Adrenal gland (tissue), 12 donors: ENCODE results near the gene ACTL7A. TPM values are rescaled to one million over a fixed set of nuclear protein-coding genes. Genes with fewer than 3 reads are reported as not detected.

Experiments
- DNase-seq, 7 donors: peaks; one replicate each; pipeline ENCODE4 v3.0.0-alpha.2; 2019 to 2020
- H3K27ac ChIP-seq, 5 donors: fragments of 200-600 bp; sonication (generic) in 4 of 5; 1 replicate in 3 of 5; 2 replicates in 2 of 5; pipeline versions ENCODE4 v1.5.1 to v1.8.0; 2016 to 2020; ENCODE audit warnings: mild to moderate bottlenecking in 1 of 5
- H3K27me3 ChIP-seq: fragments of 200-600 bp; 2 replicates; pipeline ENCODE4 v1.8.0; 2021
- H3K36me3 ChIP-seq, 2 donors: fragments of 200-600 bp; replicated peaks in 1 of 2; 1 replicate in 1 of 2; 2 replicates in 1 of 2; pipeline versions ENCODE4 v1.5.1 to v1.8.0; 2018 to 2022
- H3K4me1 ChIP-seq, 2 donors: fragments of 200-600 bp; replicated peaks in 1 of 2; 1 replicate in 1 of 2; 2 replicates in 1 of 2; pipeline versions ENCODE4 v1.5.1 to v1.8.0; 2018 to 2021
- H3K4me3 ChIP-seq, 4 donors: fragments of 200-600 bp; sonication (generic) in 3 of 4; one replicate each; pipeline ENCODE4 v1.5.1; 2016 to 2018
- H3K9me3 ChIP-seq, 3 donors: fragments of 200-600 bp; sonication (generic) in 1 of 3; replicated peaks in 1 of 3; 1 replicate in 2 of 3; 2 replicates in 1 of 3; pipeline versions ENCODE4 v1.5.1 to v1.8.0; 2016 to 2021
- CTCF ChIP-seq, 6 experiments: fragments of 450-650 bp in 4 of 6; fragments of 200-600 bp in 2 of 6; sonication (generic) in 1 of 6; IDR thresholded peaks; 1 replicate in 5 of 6; 2 replicates in 1 of 6; pipeline versions ENCODE4 v1.5.1 to v1.8.0; 2016 to 2021; ENCODE audit warnings: antibody characterized with exemption in 6 of 6, mild to moderate bottlenecking in 2 of 6, moderate library complexity in 1 of 6
- POLR2A ChIP-seq, 2 donors: fragments of 450-650 bp; IDR thresholded peaks; one replicate each; pipeline ENCODE4 v1.6.1; 2017; ENCODE audit warnings: antibody characterized with exemption in 2 of 2, mild to moderate bottlenecking in 2 of 2, moderate library complexity in 1 of 2
- WGBS, 4 donors: extraction: QIAGEN DNeasy Blood & Tissue Kit in 2 of 4; methylation state at CpG; one replicate each; pipeline versions ENCODE4 v1.1.5 to v1.1.7; 2013 to 2017; 5-methylcytosine and 5-hydroxymethylcytosine counted together
- intact Hi-C, 2 donors: fragments of 100-400 bp; cut with DNase I; formaldehyde crosslinking; loops; one replicate each; pipeline versions ENCODE4 v1.14.1 to v1.15.0; 2022 to 2023
- polyA plus RNA-seq, 3 donors: library from polyadenylated mRNA; stranded (reverse); fragments of 200-250 nt in 2 of 3; fragments of 350-450 nt in 1 of 3; fragmentation: Illumina TruSeq in 1 of 3; extraction: RNeasy Lipid Tissue Mini Kit (QIAGEN cat#74804) in 1 of 3; gene quantifications; one replicate each; pipeline ENCODE4 v1.2.3, GENCODE V29; 2013 to 2014
- total RNA-seq, 9 donors: library from RNA; depleted of rRNA in 4 of 9; stranded (reverse); fragments of >200 nt in 4 of 9; fragments of 120-200 nt in 1 of 9; fragmentation: NEBNext Ultra II Directional in 1 of 9; extraction: Animal tissue kit (Norgen Biotek cat#: 25700) in 1 of 9; gene quantifications; one replicate each; pipeline versions ENCODE4 v1.1.0 to v1.2.4, GENCODE V29; 2013 to 2023
- donor health status: healthy with polysubstance abuse.
- donor health status: Bipolar disorder and iron deficiency.
- donor health status: DM: yes; HTN: yes; CAD: no.
- donor health status: DM: no; HTN: no; CAD: no.
- donor health status: DM: no; HTN: no; CAD: no.
- donor health status: DM: yes; HTN: yes; CAD: no.

The ACTL7A gene
- total and polyA plus RNA-seq, 12 donors = not detected

DNA sequence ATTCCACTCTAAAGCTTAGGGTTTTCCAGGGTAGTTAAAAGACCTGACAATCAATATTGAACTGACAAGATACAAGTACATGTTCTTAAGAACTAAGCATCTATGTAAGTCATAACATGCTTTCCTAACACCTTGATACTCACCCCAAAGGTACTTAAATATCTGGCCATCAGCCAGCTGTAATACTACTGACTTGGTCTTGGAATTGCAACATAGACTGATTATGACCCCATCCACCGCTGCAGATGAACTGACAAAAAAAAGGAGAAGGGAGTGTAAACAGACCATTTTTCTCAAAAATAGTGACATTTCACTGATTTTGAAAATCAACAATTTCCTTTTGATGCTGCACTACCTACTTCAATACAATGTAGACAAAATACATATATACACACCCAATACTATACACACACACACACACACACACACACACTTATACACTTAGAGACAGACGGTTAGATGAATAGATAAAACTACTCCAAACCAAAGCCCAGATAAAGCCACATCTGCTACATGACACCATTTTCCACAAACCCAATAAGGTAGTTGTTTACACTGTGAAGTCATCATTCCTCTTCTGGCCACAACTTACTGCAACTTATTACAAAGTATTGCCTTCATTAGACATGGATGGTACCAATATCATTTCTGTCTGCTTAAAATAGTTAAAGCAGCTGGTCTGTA lies 41.5 kb downstream of the ACTL7A start:
- 84 to 96% (median 86%) methylated on average over 2 of the region's 2 CpGs for WGBS, 4 donors
- intact Hi-C loops = no loop called here
- no peaks in the 10 kb centered on the region for H3K27me3 ChIP-seq
- H3K27ac ChIP-seq = no peak overlapping the region
- no peak for DNase-seq
- H3K9me3 ChIP-seq = no peaks in the 10 kb centered on the region
- H3K4me1 ChIP-seq = no peaks in the 10 kb centered on the region
- TF ChIP-seq CTCF (IDR thresholded peaks at IDR 0.05) = no peak
- no peak for TF ChIP-seq POLR2A (IDR thresholded peaks at IDR 0.05)
- peaks cover 0 to 92% of the 10 kb centered on the region in 2 donors for H3K36me3 ChIP-seq
- no peak overlapping the region for H3K4me3 ChIP-seq

- Histone ChIP-seq H3K4me3 (no peak overlapping the region), H3K27me3 (no peaks in the 10 kb centered on the region), H3K9me3 (no peaks in the 10 kb centered on the region), H3K36me3 (peaks cover 0 to 92% of the 10 kb centered on the region in 2 donors), H3K27ac (no peak overlapping the region), H3K4me1 (no peaks in the 10 kb centered on the region)
- TF ChIP-seq POLR2A (IDR thresholded peaks at IDR 0.05) (no peak), CTCF (IDR thresholded peaks at IDR 0.05) (no peak)
- 96 to 100% (median 96%) methylated on average over 3 of the region's 3 CpGs for WGBS, 4 donors
- intact Hi-C loops = no loop called here
- no peak for DNase-seq
Observed at GRCh38 chr9:108904161-108904560, 42.1 kb downstream of the ACTL7A start.

DNA sequence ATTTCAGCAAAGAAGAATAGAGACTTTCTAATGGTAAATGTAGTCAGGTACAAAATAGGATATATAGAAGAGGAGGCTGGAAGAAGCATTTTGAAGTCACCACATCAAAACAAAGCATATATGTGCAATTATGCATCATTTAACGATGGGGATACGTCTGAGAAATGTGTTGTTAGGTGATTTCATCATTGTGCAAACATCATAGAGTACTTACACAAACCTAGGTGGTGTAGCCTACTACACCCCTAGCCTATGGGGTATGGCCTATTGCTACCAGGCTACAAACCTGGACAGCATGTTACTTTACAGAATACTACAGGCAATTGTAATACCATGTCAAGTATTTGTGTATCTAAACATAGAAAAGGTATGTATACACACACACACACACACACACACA lies 43.4 kb downstream of the ACTL7A start:
- no peak for DNase-seq
- Histone ChIP-seq H3K36me3 (peaks cover 0 to 93% of the 10 kb centered on the region in 2 donors), H3K27me3 (no peaks in the 10 kb centered on the region), H3K4me3 (no peak overlapping the region), H3K27ac (no peak overlapping the region), H3K4me1 (no peaks in the 10 kb centered on the region), H3K9me3 (no peaks in the 10 kb centered on the region)
- no peak for TF ChIP-seq CTCF (IDR thresholded peaks at IDR 0.05)
- TF ChIP-seq POLR2A (IDR thresholded peaks at IDR 0.05) = no peak
- 84 to 95% (median 94%) methylated on average over 2 of the region's 2 CpGs for WGBS, 4 donors
- intact Hi-C loops = no loop called here

- Histone ChIP-seq H3K9me3 (no peaks in the 10 kb centered on the region), H3K27me3 (no peaks in the 10 kb centered on the region), H3K4me1 (no peaks in the 10 kb centered on the region), H3K27ac (no peak overlapping the region), H3K36me3 (peaks cover 0 to 89% of the 10 kb centered on the region in 2 donors), H3K4me3 (no peak overlapping the region)
- TF ChIP-seq CTCF (IDR thresholded peaks at IDR 0.05) = no peak
- no peak for TF ChIP-seq POLR2A (IDR thresholded peaks at IDR 0.05)
- intact Hi-C loops = no loop called here
- DNase-seq = no peak
Observed at GRCh38 chr9:108910402-108910801, 48.3 kb downstream of the ACTL7A start.
